Measurements from ENCODE around the gene SPAG17.

DNA sequence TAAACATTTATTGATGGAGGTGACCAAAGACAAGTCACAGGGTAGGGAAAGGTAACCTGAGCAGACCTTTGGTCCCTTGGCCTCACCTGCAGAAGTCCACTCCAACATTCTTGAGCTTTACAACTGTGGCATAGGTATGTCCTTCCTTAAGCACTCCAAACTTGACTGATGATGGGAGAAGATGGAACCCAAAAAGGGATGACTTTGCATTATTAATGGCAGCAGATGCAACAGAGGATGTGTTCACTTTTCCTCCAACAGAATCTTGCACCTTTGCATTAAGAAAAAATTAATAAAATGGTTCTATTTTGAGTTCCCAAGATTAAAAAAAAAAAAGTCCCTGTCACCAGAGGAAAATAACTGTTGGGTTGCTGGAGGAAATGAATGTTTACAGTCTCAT is 213.3 kb downstream of the SPAG17 start:
- no peak for TF ChIP-seq TAF1 (IDR thresholded peaks at IDR 0.05; ENCODE audit: low read depth)
- TF ChIP-seq, protein P1, sequence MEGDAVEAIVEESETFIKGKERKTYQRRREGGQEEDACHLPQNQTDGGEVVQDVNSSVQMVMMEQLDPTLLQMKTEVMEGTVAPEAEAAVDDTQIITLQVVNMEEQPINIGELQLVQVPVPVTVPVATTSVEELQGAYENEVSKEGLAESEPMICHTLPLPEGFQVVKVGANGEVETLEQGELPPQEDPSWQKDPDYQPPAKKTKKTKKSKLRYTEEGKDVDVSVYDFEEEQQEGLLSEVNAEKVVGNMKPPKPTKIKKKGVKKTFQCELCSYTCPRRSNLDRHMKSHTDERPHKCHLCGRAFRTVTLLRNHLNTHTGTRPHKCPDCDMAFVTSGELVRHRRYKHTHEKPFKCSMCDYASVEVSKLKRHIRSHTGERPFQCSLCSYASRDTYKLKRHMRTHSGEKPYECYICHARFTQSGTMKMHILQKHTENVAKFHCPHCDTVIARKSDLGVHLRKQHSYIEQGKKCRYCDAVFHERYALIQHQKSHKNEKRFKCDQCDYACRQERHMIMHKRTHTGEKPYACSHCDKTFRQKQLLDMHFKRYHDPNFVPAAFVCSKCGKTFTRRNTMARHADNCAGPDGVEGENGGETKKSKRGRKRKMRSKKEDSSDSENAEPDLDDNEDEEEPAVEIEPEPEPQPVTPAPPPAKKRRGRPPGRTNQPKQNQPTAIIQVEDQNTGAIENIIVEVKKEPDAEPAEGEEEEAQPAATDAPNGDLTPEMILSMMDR (IDR thresholded peaks at IDR 0.05; ENCODE audit: poor library complexity, severe bottlenecking), result no peak
- no peak for TF ChIP-seq EZH2 (IDR thresholded peaks at IDR 0.05; ENCODE audit: borderline replicate concordance, insufficient read depth, low read length, poor library complexity, severe bottlenecking)
- TF ChIP-seq RAD21 (conservative IDR thresholded peaks at IDR 0.05), result no peak
- TF ChIP-seq EP300 (conservative IDR thresholded peaks at IDR 0.05; ENCODE audit: poor library complexity, severe bottlenecking), result no peak

All from neural cell (in vitro differentiated cells).